Measurements from ENCODE around the gene IGFBP1.

Gene IGFBP1

DNA sequence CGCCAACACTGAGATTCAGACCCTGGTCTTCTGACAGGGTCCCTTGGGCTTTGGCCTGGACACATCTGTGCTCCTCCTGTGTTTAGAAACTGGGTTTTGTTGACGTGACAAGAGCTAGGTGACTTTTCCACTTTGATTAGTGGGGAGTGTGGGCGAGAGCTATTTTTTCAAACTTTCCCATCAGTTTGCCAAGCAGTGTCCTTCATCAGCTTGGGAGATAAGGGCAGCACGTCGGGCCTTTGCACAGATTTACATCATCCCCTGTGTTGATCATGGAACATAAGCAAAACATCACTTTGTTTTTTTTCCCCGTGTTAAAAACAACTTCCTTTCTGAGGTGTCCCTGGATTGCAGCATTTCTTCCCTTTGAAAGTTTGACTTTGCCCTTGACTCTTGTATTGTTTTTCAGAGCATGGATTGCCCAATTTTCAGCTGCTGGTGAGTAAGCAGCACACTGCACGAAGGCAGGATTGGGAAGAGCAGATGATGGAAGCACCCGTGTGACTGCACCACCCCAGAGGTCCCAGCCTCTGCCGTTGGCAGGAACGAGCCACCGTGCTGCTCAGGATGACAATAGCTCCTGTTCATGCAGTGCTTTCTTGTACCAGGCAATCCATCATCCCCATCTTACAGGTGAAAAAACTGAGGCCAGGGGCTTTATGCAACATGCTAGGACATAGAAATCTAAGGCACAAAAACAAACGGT is 6.4 kb upstream of the IGFBP1 start:
- no peak for DNase-seq

- DNase-seq, result no peak
Measured at GRCh38 chr7:45882465-45882810, 5.8 kb upstream of the IGFBP1 start.

DNA sequence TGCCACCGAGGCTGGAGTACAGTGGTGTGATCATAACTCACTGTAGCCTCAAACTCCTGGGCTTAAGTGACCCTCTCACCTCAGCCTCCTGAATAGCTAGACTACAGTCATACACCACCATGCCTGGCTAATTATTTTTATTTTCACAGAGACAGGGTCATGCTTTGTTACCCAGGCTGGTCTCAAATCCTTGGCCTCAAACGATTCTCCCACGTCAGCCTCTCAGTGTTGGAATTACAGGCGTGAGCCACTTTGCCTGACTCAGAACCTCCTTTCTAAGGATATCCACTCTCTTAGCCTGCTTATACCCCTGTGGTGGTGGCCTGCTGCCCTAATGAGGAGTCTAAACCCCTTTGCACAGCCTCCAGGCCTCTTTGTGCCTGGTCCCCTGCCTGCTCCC is 4.2 kb upstream of the IGFBP1 start:
- DNase-seq, result no peak

- DNase-seq, result no peak
Measured at GRCh38 chr7:45885264-45885882, 2.9 kb upstream of the IGFBP1 start.

GRCh38 chr7:45886931-45887667 is 1.2 kb upstream of the IGFBP1 start:
- DNase-seq, result no peak

DNA sequence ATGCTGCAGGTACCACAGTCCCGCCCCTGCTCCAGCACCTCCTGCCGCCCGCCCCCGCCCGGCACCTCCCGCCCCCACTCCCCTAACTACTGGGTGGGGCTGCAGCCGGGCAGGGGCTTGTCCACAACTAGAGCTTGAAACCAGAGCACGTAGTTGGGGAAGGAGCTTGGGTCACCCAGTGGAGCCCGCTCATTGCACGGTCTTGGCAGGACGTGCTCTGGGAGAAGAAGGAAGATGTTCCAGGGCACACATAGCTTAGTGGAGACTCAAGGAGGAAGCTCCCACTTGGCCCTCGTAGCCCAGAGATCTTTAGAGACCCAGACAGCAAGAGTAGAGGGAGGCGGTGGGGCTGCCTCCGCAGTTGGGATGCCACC is 692 bp downstream of the IGFBP1 start:
- DNase-seq, result no peak

DNA sequence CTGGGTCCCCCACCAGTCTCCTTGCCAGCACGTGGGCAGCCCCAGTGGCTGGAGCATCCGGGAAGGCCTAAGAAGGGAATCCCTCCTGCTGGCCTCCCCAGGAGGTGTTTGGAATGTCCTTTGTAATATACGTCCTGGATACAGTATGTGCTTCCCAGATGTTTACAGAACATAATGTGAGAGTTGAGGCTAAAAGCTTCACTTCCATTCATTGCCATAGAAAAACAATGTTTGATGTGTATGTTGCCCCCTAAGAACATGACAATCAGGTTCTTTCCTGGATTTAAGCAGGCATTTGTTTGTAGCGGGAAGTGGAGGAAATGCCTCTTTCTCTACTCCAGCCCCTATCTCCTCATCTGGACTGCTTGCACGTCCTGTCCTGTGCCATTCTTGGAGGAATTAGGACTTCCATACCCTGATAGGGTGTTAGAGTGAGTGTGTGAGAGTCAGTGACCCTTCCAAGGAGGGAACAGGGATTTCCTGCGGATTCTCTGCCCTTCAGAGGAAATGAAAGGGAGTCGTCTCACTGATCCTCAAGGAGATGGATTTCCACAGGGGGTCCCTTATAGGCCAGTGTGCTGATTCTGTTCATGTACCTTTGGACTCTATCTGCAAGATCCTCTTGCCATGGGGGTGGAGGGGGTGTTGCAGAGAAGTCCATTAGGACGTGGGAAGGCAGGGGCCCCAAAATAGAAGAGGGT is 1.2 kb downstream of the IGFBP1 start:
- no peak for DNase-seq

- no peak for DNase-seq
Measured at GRCh38 chr7:45890125-45890901, 2.0 kb downstream of the IGFBP1 start.

DNA sequence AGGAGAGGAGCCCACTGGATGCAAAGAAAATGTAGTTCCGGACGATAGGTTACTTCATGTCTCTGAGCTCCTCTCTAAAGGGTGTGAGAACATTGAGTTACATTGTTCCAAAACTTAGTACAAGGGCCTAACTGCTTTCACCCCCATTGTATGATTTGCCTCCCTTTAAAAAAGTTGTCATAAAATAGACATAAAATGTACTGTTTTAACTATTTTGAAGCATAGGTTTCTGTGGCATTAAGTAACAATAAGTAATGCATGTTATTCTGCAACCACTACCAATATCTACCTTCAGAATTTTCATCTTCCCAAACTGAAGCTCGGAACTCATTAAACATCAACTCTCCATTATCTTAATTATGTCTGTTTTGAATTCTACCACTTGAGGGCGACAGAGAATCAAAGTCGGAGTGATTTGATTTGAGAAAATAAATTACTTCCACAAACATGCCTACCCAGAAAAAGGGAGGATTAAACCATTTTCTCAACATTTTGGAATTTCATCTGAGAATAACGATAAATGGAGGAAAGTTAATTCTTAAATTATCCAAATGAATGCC is 2.7 kb downstream of the IGFBP1 start:
- DNase-seq, result no peak

- DNase-seq, result no peak
Measured at GRCh38 chr7:45891462-45892402, 3.4 kb downstream of the IGFBP1 start.

GRCh38 chr7:45892407-45893035 is 4.2 kb downstream of the IGFBP1 start:
- DNase-seq, result no peak

GRCh38 chr7:45893374-45893995 is 5.2 kb downstream of the IGFBP1 start:
- no peak for DNase-seq

- no peak for DNase-seq
Measured at GRCh38 chr7:45893996-45894664, 5.8 kb downstream of the IGFBP1 start.

GRCh38 chr7:45894665-45895062 is 6.4 kb downstream of the IGFBP1 start:
- DNase-seq, result no peak

DNA sequence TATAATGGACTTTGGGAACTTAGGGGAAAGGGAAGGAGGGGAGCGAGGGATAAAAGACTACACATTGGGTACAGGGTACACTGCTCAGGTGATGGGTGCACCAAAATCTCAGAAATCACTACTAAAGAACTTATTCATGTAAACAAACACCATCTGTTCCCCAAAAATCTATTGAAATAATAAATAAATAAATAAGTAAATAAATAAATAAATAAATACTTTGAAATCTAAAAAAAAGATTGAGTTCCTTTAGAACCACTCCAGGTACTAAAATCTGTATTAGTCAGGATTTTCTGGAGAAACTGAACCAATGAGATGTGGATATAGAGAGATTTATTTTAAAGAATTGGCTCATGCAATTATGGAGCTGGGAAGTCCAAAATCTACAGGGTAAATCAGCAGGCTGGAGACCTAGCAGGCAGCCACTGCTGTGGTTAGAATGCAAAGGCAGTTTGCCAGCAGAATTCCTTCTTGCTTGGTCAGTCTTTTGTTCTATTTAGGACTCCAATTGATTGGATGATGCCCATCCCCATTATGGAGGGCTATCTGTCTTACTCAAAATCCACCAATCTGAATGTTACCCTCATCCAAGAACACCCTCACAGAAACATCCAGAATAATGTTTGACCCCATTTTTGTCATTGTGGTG is 8.9 kb downstream of the IGFBP1 start:
- DNase-seq, result no peak

DNA sequence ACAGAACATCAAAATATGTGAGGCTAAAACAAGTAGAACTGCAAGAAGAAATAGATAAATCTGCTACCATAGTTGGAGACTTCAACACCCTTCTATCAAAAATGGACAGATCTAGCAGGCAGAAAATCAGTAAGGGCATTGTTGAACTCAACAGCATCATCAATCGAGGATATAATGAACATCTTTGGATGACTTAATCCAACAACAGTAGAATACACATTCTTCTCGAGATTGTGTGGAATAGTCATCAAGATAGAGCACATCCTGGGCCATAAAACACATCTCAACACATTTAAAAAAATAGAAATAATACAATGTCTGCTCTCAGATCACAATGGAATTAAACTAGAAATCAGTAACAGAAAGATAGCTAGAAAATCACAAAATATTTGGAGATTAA is 9.9 kb downstream of the IGFBP1 start:
- DNase-seq, result no peak

DNA sequence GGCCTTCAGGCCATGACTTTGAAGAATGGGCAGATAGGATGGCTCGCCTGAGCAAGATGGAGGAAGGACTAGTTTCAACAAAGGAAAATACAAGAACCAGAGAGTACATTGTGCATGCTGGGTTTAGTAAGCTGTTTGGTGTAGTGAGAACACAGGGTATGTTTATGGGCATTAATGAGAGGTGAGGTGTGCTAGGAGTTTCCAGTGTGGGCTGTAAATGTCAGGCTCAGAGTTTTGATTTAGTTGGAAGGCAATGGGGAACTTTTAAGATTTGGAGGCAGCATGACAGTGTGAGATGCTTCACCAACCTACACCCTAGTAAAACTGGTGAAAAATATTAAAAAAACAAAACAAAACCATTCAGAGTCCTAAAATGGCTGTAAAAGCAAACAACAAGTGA is 13.3 kb downstream of the IGFBP1 start:
- no peak for DNase-seq

DNA sequence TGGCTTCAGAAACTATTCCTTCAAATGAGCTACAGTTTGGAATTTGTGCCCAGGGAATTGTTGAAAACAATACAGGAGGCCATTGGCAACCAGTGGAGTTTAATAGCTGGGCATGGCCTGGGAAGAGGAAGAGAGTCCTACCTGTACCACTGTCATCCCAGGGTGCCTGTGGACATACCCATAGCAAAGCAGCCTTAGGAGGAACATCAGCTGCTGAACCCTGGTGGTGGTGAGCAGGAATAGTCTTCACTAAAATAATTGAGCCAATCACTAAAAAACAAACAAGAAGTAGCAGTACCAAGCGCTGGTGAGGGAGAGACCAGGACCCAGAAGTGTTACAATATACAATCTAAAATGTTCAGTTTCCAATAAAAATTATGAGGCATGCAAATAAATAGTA is 14.5 kb downstream of the IGFBP1 start:
- no peak for DNase-seq

DNA sequence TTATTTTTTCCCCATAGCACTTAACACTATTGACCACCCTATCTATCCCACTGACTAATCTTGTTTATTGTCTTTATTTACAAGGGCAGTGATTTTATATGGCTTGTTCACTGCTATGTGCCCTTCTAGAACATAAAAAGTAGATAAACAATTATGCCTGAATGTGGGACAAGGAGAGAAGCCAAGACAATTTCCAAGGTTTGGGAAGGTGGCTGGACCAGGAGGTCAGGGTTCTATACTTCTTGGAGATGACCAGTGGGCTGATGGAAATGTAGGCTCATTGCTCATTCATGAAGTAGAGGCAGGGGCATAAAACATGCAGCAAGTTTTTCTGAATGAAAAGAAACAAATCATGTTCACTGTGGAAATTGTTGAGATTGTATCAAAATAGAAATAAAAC is 21.3 kb downstream of the IGFBP1 start:
- DNase-seq, result no peak

All from activated CD4-positive, CD25-positive, alpha-beta regulatory T cell treated with anti-CD3 and anti-CD28 coated beads, Interleukin-2, amount 50 U/mL, for 72 hours (primary cell).